ENCODE measurements around the gene FBLN7. TPM values are rescaled to one million over a fixed set of nuclear protein-coding genes. Genes with fewer than 3 reads are reported as not detected.

Gene FBLN7, protein sequence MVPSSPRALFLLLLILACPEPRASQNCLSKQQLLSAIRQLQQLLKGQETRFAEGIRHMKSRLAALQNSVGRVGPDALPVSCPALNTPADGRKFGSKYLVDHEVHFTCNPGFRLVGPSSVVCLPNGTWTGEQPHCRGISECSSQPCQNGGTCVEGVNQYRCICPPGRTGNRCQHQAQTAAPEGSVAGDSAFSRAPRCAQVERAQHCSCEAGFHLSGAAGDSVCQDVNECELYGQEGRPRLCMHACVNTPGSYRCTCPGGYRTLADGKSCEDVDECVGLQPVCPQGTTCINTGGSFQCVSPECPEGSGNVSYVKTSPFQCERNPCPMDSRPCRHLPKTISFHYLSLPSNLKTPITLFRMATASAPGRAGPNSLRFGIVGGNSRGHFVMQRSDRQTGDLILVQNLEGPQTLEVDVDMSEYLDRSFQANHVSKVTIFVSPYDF
- 0.70 and 1.6 TPM in 2 replicates for total RNA-seq (2021)
- Bru-seq, nascent RNA: percentile 25 among the genes with signal in this experiment
- BruChase-seq, experiment 1, labeled RNA remaining after a 2-hour chase: percentile 43 among the genes with signal in this experiment
- percentile 29 among the genes with signal in this experiment for BruChase-seq, experiment 2, labeled RNA remaining after a 6-hour chase
- long read RNA-seq: 0 reads

DNA sequence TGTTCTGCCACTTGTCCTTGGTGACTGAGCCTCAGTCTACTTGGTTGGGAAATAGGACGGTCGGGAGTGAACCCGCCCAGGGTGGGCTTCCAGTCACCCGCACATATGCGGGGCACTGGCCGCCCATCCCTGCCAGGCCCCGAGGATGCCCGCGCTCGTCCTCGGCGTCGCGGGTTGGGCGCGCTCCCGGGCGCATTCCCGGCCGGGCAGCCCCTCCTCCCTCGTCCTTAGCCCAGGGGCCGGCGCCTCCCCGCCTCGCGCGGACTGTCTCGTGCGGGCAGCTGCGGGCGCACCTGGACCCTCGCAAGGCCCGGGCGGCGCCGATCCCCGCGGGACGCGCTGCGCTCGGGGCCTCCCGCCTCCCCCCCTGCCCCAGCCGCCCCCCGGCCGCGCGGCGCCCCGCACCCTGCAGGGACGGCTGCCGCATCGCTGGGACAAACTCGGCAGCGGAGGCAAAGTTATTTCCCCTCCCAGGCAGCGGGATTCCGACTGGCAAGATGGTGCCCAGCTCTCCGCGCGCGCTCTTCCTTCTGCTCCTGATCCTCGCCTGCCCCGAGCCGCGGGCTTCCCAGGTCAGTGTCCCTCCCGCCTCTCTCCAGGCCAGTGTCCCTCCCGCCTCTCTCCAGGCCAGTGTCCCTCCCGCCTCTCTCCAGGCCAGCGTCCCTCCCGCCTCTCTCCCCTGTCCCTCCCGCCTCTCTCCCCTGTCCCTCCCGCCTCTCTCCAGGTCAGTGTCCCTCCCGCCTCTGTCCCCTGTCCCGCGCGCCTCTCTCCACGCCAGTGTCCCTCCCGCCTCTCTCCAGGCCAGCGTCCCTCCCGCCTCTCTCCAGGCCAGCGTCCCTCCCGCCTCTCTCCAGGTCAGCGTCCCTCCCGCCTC lies at the start of gene FBLN7:
TSS of gene FBLN7 (plus strand) at position 227 of the 874 bp plus-strand sequence. CDS start at position 498, 271 bp downstream.
- peak within 1 kb of the TSS; percentile 70 for H3K4me2 ChIP-seq
- H2AFZ ChIP-seq: no peak within 1 kb of the TSS
- H3K79me2 ChIP-seq (ENCODE audit: low read depth): no peaks in the 10 kb centered on the region
- H3K9me2 ChIP-seq (ENCODE audit: insufficient read depth): no peaks in the 10 kb centered on the region
- BruUV-seq (replicated peaks): no TSS peak
- H3K36me3 ChIP-seq (ENCODE audit: low read depth): no peaks in the 10 kb centered on the region
- peak in 1 of 2 experiments; percentile 16 for DNase-seq
- peaks cover 10% of the 10 kb centered on the region for H3K27me3 ChIP-seq (ENCODE audit: insufficient read depth, low read depth)
- H3K4me1 ChIP-seq (replicated peaks; ENCODE audit: insufficient read depth): no peaks in the 10 kb centered on the region
- POLR2A ChIA-PET (ENCODE audit: unreplicated experiment): no interaction called here
- H3F3A ChIP-seq (ENCODE audit: insufficient read depth, low read depth): no peaks in the 10 kb centered on the region; the same call in 1 of the 2 replicates
- intact Hi-C loops (cut with micrococcal nuclease; ENCODE audit: unreplicated experiment): no loop called here
- H3K9me3 ChIP-seq (ENCODE audit: insufficient read depth, low read depth): no peaks in the 10 kb centered on the region
- H3K27ac ChIP-seq: no peak within 1 kb of the TSS
- no peaks in the 10 kb centered on the region for H4K20me1 ChIP-seq (ENCODE audit: insufficient read depth)
- 0 out of 2 replicates have a peak, but pooled peaks have one; percentile 4 for TF ChIP-seq EZH2 (IDR thresholded peaks at IDR 0.05; ENCODE audit: low read depth)
- TF ChIP-seq, protein P1, sequence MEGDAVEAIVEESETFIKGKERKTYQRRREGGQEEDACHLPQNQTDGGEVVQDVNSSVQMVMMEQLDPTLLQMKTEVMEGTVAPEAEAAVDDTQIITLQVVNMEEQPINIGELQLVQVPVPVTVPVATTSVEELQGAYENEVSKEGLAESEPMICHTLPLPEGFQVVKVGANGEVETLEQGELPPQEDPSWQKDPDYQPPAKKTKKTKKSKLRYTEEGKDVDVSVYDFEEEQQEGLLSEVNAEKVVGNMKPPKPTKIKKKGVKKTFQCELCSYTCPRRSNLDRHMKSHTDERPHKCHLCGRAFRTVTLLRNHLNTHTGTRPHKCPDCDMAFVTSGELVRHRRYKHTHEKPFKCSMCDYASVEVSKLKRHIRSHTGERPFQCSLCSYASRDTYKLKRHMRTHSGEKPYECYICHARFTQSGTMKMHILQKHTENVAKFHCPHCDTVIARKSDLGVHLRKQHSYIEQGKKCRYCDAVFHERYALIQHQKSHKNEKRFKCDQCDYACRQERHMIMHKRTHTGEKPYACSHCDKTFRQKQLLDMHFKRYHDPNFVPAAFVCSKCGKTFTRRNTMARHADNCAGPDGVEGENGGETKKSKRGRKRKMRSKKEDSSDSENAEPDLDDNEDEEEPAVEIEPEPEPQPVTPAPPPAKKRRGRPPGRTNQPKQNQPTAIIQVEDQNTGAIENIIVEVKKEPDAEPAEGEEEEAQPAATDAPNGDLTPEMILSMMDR (conservative IDR thresholded peaks at IDR 0.05): no peak
- peak within 1 kb of the TSS; percentile 51; the same call in 1 of the 2 replicates for H3K4me3 ChIP-seq
- CTCF ChIA-PET: no interaction called here

DNA sequence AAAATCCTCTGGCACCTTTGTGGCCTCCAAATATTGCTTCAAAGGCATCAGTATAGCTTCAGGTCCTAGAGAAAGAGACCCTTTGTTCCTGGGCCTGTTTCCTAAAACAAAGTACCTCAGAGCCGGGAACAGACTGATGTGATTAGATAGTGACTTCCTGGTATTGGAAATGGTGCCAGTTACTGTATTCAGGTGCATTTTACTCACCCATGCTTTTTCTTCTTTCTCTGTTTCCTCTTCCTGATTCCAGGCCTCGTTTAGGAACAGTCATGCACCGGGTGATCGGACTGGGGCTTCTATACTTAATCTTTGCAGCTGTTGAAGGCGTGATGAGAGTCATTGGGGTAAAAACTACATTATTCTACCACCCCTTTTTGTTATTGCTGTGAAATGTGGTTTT lies 48.8 kb upstream of the FBLN7 start:
- no peak for DNase-seq
- POLR2A ChIA-PET (ENCODE audit: unreplicated experiment): no interaction called here
- no peak overlapping the region for H3K4me2 ChIP-seq
- no peaks in the 10 kb centered on the region for H3K27me3 ChIP-seq (ENCODE audit: insufficient read depth, low read depth)
- TF ChIP-seq EZH2 (IDR thresholded peaks at IDR 0.05; ENCODE audit: low read depth): no peak
- H3K27ac ChIP-seq: no peak overlapping the region
- CTCF ChIA-PET: no interaction called here
- H3K36me3 ChIP-seq (ENCODE audit: low read depth): peaks cover 52% of the 10 kb centered on the region
- intact Hi-C loops (cut with micrococcal nuclease; ENCODE audit: unreplicated experiment): no loop called here
- no peaks in the 10 kb centered on the region for H3K9me3 ChIP-seq (ENCODE audit: insufficient read depth, low read depth)
- H4K20me1 ChIP-seq (ENCODE audit: insufficient read depth): no peaks in the 10 kb centered on the region
- no peaks in the 10 kb centered on the region for H3K4me1 ChIP-seq (replicated peaks; ENCODE audit: insufficient read depth)
- H3K79me2 ChIP-seq (ENCODE audit: low read depth): no peaks in the 10 kb centered on the region
- H3K9me2 ChIP-seq (ENCODE audit: insufficient read depth): no peaks in the 10 kb centered on the region
- H2AFZ ChIP-seq: no peak overlapping the region
- no peaks in the 10 kb centered on the region for H3F3A ChIP-seq (ENCODE audit: insufficient read depth, low read depth)
- no TSS peak for BruUV-seq (replicated peaks)
- H3K4me3 ChIP-seq: no peak overlapping the region

DNA sequence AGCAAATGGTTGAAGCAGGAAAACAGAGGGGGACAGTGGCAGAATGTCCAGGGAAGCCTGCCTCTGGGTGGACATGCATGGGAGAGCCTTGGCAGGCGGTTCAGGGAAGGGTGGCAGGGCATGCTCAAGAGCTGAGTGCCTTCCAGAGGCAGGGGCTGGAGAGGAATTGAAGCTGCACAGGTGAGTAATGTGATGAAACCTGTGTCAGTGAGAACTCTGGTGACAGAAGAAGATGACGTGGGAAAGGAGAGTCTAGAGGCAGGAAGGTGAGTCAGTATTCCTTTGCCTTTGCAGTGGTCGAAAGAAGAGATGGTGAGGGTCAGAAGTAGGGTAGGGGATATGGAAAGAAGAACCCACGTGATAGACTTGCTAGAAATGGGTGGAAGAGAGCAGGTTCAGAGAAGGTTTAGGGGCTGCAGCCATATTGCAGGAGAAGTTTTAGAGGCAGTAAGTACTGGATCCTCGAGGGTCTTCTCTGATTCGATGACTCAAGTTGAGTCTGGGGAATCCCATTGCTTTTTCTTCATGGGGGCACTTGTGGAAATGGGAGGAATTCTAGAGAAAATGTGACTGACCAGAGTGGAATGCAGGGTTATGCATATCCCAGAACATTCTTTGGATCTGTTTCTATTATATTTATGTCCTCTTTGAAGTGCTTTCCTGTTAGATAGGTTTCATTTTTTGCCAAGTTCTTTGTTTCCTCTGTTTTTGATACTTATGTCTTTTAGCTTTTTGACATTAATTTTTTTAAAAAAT lies 45.7 kb upstream of the FBLN7 start:
- peaks cover 9% of the 10 kb centered on the region for H3F3A ChIP-seq (ENCODE audit: insufficient read depth, low read depth)
- no peaks in the 10 kb centered on the region for H3K27me3 ChIP-seq (ENCODE audit: insufficient read depth, low read depth)
- H3K27ac ChIP-seq: no peak overlapping the region
- H3K9me2 ChIP-seq (ENCODE audit: insufficient read depth): no peaks in the 10 kb centered on the region
- no peak overlapping the region for H3K4me2 ChIP-seq
- POLR2A ChIA-PET (ENCODE audit: unreplicated experiment): interaction anchor here (0.6 kb wide), 1 partner anchor 682 kb away, joined by 3 read pairs; no protein-coding TSS in a partner anchor
- no peak for TF ChIP-seq EZH2 (IDR thresholded peaks at IDR 0.05; ENCODE audit: low read depth)
- TF ChIP-seq, protein P1 (conservative IDR thresholded peaks at IDR 0.05): no peak
- peaks cover 46% of the 10 kb centered on the region for H3K36me3 ChIP-seq (ENCODE audit: low read depth)
- H3K79me2 ChIP-seq (ENCODE audit: low read depth): no peaks in the 10 kb centered on the region
- no peak overlapping the region for H3K4me3 ChIP-seq
- H2AFZ ChIP-seq: no peak overlapping the region
- H4K20me1 ChIP-seq (ENCODE audit: insufficient read depth): no peaks in the 10 kb centered on the region
- H3K9me3 ChIP-seq (ENCODE audit: insufficient read depth, low read depth): no peaks in the 10 kb centered on the region
- CTCF ChIA-PET: no interaction called here
- no peaks in the 10 kb centered on the region for H3K4me1 ChIP-seq (replicated peaks; ENCODE audit: insufficient read depth)
- BruUV-seq (replicated peaks): no TSS peak
- intact Hi-C loops (cut with micrococcal nuclease; ENCODE audit: unreplicated experiment): no loop called here
- DNase-seq: no peak

All from PC-9 (cell line).